NT2/D1 (cell line): Measurements from ENCODE around the gene MATK.

Experiments used
- SUZ12 ChIP-seq: IDR thresholded peaks from 2 replicates; pipeline ENCODE4 v1.6.1; 2011; ENCODE audit not compliant: insufficient read length, insufficient read depth; ENCODE audit errors: extremely low read depth
- YY1 ChIP-seq: IDR thresholded peaks from 2 replicates; pipeline ENCODE4 v1.6.1; 2011; ENCODE audit not compliant: insufficient read length, insufficient read depth
- ZNF274 ChIP-seq: IDR thresholded peaks from 2 replicates; pipeline ENCODE4 v1.6.1; 2011; ENCODE audit warnings: mild to moderate bottlenecking, low read depth, low read length

DNA sequence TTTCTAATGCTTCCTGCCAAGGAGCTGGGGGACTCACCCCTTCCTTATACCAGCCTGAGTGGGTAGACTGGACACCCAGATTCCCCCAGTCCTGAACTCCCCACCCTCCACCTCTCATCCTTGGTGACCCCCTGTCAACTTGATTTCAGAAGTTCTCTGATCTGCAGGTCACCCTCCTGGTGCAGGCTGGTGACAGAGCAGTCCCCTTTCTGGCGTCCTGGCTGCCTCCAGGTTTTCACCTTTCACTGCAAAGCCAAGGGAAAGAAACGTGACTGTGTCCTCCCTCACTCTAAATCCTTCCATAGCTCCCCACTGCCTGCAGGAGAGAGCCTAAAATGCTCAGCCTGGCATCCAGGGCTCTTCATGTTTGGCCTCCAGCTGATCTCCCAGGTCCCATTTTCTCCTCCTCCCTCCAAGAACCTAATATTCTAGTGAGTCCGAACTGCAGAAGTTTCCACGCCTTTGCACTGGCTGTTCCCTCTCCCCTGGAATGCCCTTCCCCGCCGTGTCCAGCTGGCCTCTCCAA is 4.1 kb upstream of the MATK start:
- TF ChIP-seq YY1 (no peak), ZNF274 (no peak), SUZ12 (no peak)
